Measurements from ENCODE around the gene MSRB1. TPM values are rescaled to one million over a fixed set of nuclear protein-coding genes. Genes with fewer than 3 reads are reported as not detected.

The MSRB1 gene
- polyA plus RNA-seq, 1 donor from 2014 or later, result 6.0 TPM

DNA sequence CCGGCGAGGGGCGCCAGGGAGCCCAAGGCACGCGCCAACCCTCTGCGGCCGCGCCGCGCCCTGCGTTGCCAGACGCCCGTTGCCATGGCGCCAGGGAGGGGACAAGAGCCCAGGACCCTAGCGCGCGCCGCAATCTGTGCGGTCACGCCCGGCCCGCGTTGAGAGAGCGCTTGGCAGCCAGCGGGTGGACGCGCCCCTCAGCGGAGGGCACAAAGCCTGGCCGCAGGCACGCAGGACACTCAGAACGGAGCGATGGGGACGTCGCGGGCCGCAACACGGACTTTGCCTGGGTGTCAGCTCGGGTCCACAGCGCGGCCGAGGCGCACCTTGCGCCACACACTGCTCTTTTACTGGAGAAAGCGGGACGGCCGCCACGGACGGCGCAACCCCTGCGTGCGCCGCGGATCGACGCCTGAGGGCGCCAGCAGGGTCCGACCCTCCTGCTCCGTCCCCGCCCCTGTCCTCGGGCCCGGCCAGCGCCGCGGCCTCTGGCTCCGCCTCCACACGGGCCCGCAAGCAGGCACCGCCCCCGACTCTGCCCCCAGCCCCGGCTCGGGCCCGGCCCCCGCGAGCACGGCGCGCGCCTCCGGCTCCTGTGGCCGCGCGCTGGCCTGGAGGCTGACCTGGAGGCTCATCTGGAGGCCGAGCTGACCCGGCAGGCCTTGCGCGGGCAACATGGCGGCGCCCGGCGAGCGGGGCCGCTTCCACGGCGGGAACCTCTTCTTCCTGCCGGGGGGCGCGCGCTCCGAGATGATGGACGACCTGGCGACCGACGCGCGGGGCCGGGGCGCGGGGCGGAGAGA, 40.7 kb upstream of the MSRB1 start, which contains the start of gene GFER:
Gene GFER (plus strand): TSS at position 650 of the 803 bp plus-strand sequence. CDS start 26 bp downstream, at position 676.
- no peaks in the 10 kb centered on the region for H3F3A ChIP-seq (ENCODE audit: insufficient read depth, low read length, poor library complexity, severe bottlenecking)
- H3K9ac ChIP-seq (ENCODE audit: low read length), result peak within 1 kb of the TSS; percentile 94
- H3K9me2 ChIP-seq (ENCODE audit: insufficient read depth, low read length), result no peaks in the 10 kb centered on the region
- H3K36me3 ChIP-seq (ENCODE audit: insufficient read depth, low read length), result no peaks in the 10 kb centered on the region
- peaks cover 23% of the 10 kb centered on the region for H3K27me3 ChIP-seq (ENCODE audit: insufficient read depth, low read depth, low read length)
- H3K9me3 ChIP-seq (ENCODE audit: low read length), result no peaks in the 10 kb centered on the region
- peak within 1 kb of the TSS; percentile 97 for H3K4me2 ChIP-seq (ENCODE audit: low read length)
- H3K4me3 ChIP-seq (ENCODE audit: low read length), result peak within 1 kb of the TSS; percentile 99
- H3K79me2 ChIP-seq (replicated peaks; ENCODE audit: insufficient read depth, low read length), result no peaks in the 10 kb centered on the region
- TF ChIP-seq RAD21 (conservative IDR thresholded peaks at IDR 0.05), result peak; percentile 45
- TF ChIP-seq, protein P1, sequence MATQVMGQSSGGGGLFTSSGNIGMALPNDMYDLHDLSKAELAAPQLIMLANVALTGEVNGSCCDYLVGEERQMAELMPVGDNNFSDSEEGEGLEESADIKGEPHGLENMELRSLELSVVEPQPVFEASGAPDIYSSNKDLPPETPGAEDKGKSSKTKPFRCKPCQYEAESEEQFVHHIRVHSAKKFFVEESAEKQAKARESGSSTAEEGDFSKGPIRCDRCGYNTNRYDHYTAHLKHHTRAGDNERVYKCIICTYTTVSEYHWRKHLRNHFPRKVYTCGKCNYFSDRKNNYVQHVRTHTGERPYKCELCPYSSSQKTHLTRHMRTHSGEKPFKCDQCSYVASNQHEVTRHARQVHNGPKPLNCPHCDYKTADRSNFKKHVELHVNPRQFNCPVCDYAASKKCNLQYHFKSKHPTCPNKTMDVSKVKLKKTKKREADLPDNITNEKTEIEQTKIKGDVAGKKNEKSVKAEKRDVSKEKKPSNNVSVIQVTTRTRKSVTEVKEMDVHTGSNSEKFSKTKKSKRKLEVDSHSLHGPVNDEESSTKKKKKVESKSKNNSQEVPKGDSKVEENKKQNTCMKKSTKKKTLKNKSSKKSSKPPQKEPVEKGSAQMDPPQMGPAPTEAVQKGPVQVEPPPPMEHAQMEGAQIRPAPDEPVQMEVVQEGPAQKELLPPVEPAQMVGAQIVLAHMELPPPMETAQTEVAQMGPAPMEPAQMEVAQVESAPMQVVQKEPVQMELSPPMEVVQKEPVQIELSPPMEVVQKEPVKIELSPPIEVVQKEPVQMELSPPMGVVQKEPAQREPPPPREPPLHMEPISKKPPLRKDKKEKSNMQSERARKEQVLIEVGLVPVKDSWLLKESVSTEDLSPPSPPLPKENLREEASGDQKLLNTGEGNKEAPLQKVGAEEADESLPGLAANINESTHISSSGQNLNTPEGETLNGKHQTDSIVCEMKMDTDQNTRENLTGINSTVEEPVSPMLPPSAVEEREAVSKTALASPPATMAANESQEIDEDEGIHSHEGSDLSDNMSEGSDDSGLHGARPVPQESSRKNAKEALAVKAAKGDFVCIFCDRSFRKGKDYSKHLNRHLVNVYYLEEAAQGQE (IDR thresholded peaks at IDR 0.05; ENCODE audit: borderline replicate concordance), result peak; percentile 50
- no peak for TF ChIP-seq TAF1 (IDR thresholded peaks at IDR 0.05; ENCODE audit: low read depth)
- peak; percentile 55 for TF ChIP-seq SMC3 (conservative IDR thresholded peaks at IDR 0.05; ENCODE audit: poor library complexity)
- TF ChIP-seq MXI1 (conservative IDR thresholded peaks at IDR 0.05; ENCODE audit: poor library complexity, severe bottlenecking), result peak; percentile 69
- peak; percentile 33 for TF ChIP-seq EP300 (conservative IDR thresholded peaks at IDR 0.05; ENCODE audit: poor library complexity, severe bottlenecking)
- TF ChIP-seq, protein P2, sequence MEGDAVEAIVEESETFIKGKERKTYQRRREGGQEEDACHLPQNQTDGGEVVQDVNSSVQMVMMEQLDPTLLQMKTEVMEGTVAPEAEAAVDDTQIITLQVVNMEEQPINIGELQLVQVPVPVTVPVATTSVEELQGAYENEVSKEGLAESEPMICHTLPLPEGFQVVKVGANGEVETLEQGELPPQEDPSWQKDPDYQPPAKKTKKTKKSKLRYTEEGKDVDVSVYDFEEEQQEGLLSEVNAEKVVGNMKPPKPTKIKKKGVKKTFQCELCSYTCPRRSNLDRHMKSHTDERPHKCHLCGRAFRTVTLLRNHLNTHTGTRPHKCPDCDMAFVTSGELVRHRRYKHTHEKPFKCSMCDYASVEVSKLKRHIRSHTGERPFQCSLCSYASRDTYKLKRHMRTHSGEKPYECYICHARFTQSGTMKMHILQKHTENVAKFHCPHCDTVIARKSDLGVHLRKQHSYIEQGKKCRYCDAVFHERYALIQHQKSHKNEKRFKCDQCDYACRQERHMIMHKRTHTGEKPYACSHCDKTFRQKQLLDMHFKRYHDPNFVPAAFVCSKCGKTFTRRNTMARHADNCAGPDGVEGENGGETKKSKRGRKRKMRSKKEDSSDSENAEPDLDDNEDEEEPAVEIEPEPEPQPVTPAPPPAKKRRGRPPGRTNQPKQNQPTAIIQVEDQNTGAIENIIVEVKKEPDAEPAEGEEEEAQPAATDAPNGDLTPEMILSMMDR (IDR thresholded peaks at IDR 0.05; ENCODE audit: poor library complexity, severe bottlenecking), result peak; percentile 81
- TF ChIP-seq EZH2 (IDR thresholded peaks at IDR 0.05; ENCODE audit: borderline replicate concordance, insufficient read depth, low read length, poor library complexity, severe bottlenecking), result no peak
- TF ChIP-seq POLR2AphosphoS5 (IDR thresholded peaks at IDR 0.05), result peak; percentile 62
- H4K20me1 ChIP-seq (ENCODE audit: insufficient read depth), result no peaks in the 10 kb centered on the region
- H2AFZ ChIP-seq (ENCODE audit: low read depth, low read length), result peak within 1 kb of the TSS; percentile 76
- peak within 1 kb of the TSS; percentile 86 for H3K27ac ChIP-seq (ENCODE audit: low read length)

DNA sequence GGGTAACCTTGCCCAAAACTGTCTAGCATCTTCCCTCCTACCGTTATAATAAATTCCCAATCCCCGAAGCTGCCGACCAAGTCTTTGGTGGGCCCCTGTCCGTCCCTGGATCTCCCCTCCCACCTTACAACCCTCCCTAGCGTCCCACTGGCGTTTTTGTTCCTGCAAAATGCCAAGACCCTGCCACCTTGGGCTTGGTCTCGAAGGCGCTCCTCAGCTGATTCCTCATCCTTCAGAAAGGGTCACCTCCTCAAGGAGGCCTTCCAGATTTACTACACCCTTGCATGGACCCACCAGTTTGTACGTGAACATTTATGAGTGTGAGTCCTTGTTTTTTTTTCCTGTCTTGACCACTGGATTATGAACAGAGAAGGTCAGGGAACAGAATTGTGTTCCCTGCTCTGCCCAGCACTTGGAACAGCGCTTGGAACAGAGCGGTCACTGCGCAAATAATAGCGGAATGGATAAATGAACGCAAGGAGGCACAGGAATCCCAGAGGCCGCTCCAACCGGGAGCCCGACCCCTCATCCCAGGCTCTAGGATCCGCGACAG, 40.1 kb upstream of the MSRB1 start:
- Histone ChIP-seq H4K20me1 (ENCODE audit: insufficient read depth) (no peaks in the 10 kb centered on the region), H2AFZ (ENCODE audit: low read depth, low read length) (peak overlapping the region; percentile 76), H3K9me2 (ENCODE audit: insufficient read depth, low read length) (no peaks in the 10 kb centered on the region), H3K4me3 (ENCODE audit: low read length) (peak overlapping the region; percentile 99), H3K4me2 (ENCODE audit: low read length) (peak overlapping the region; percentile 51), H3K36me3 (ENCODE audit: insufficient read depth, low read length) (no peaks in the 10 kb centered on the region), H3K27ac (ENCODE audit: low read length) (peak overlapping the region; percentile 86), H3K79me2 (replicated peaks; ENCODE audit: insufficient read depth, low read length) (no peaks in the 10 kb centered on the region), H3K9me3 (ENCODE audit: low read length) (no peaks in the 10 kb centered on the region), H3F3A (ENCODE audit: insufficient read depth, low read length, poor library complexity, severe bottlenecking) (no peaks in the 10 kb centered on the region), H3K9ac (ENCODE audit: low read length) (peak overlapping the region; percentile 94), H3K27me3 (ENCODE audit: insufficient read depth, low read depth, low read length) (peaks cover 29% of the 10 kb centered on the region)
- no peak for TF ChIP-seq EP300 (conservative IDR thresholded peaks at IDR 0.05; ENCODE audit: poor library complexity, severe bottlenecking)
- TF ChIP-seq SMC3 (conservative IDR thresholded peaks at IDR 0.05; ENCODE audit: poor library complexity), result peak; percentile 68
- TF ChIP-seq, protein P2 (IDR thresholded peaks at IDR 0.05; ENCODE audit: poor library complexity, severe bottlenecking), result no peak

Measured in neural cell (in vitro differentiated cells).